ENCODE measurements around the gene FNDC10. TPM values are rescaled to one million over a fixed set of nuclear protein-coding genes. Genes with fewer than 3 reads are reported as not detected.
"Not testable (repeated sequence)": the region's sequence is repeated elsewhere in the genome, so short reads cannot be mapped to it uniquely, and the experiment has no call there.

FNDC10 gene
- total RNA-seq, 1 donor from 2014 or later, result 7.4 TPM

GRCh38 chr1:1640711-1641461 is 41.0 kb upstream of the FNDC10 start:
- not testable (repeated sequence) for FAIRE-seq

GRCh38 chr1:1640081-1640480 is 40.1 kb upstream of the FNDC10 start:
- H3K4me3 Mint-ChIP-seq (ENCODE audit: unreplicated experiment); H3K27me3 Mint-ChIP-seq (ENCODE audit: low read depth, unreplicated experiment); H2AFZ ChIP-seq (ENCODE audit: low read depth, low read length); H3K27me3 ChIP-seq (ENCODE audit: insufficient read depth, low read length); H4K20me1 ChIP-seq (ENCODE audit: insufficient read depth, low read length); H3K27ac Mint-ChIP-seq (ENCODE audit: unreplicated experiment); H3K4me2 ChIP-seq (ENCODE audit: low read length); H3K9ac ChIP-seq (ENCODE audit: low read length); H3K27ac ChIP-seq (ENCODE audit: low read depth, low read length); H3K4me3 ChIP-seq (ENCODE audit: insufficient read depth, low read depth, low read length); H3K4me1 Mint-ChIP-seq (ENCODE audit: low read depth, unreplicated experiment); H3K4me1 ChIP-seq (ENCODE audit: insufficient read depth, low read length); H3K36me3 Mint-ChIP-seq (ENCODE audit: low read depth, unreplicated experiment); H3K9me3 Mint-ChIP-seq (ENCODE audit: unreplicated experiment); H3K36me3 ChIP-seq (ENCODE audit: insufficient read depth, low read length); DNase-seq (ENCODE audit: low read depth); H3K9me3 ChIP-seq (ENCODE audit: insufficient read depth, low read depth, low read length); FAIRE-seq; H3K79me2 ChIP-seq (ENCODE audit: insufficient read depth, low read length): not testable (repeated sequence)

More at GRCh38 chr1:1640711-1641461, 41.0 kb upstream of the FNDC10 start:
- H3K9me3 Mint-ChIP-seq (ENCODE audit: unreplicated experiment); DNase-seq (ENCODE audit: low read depth); H3K36me3 ChIP-seq (ENCODE audit: insufficient read depth, low read length); H4K20me1 ChIP-seq (ENCODE audit: insufficient read depth, low read length); H3K27ac ChIP-seq (ENCODE audit: low read depth, low read length); H2AFZ ChIP-seq (ENCODE audit: low read depth, low read length); H3K27me3 Mint-ChIP-seq (ENCODE audit: low read depth, unreplicated experiment); H3K9me3 ChIP-seq (ENCODE audit: insufficient read depth, low read depth, low read length); H3K27ac Mint-ChIP-seq (ENCODE audit: unreplicated experiment); H3K4me1 ChIP-seq (ENCODE audit: insufficient read depth, low read length); H3K36me3 Mint-ChIP-seq (ENCODE audit: low read depth, unreplicated experiment); H3K4me2 ChIP-seq (ENCODE audit: low read length); H3K79me2 ChIP-seq (ENCODE audit: insufficient read depth, low read length); H3K4me3 Mint-ChIP-seq (ENCODE audit: unreplicated experiment); H3K4me3 ChIP-seq (ENCODE audit: insufficient read depth, low read depth, low read length); H3K9ac ChIP-seq (ENCODE audit: low read length); H3K4me1 Mint-ChIP-seq (ENCODE audit: low read depth, unreplicated experiment); H3K27me3 ChIP-seq (ENCODE audit: insufficient read depth, low read length): not testable (repeated sequence)

GRCh38 chr1:1639368-1639767 is 39.4 kb upstream of the FNDC10 start:
- not testable (repeated sequence) for H3K36me3 ChIP-seq (ENCODE audit: insufficient read depth, low read length); H3K79me2 ChIP-seq (ENCODE audit: insufficient read depth, low read length); H4K20me1 ChIP-seq (ENCODE audit: insufficient read depth, low read length); H3K4me1 ChIP-seq (ENCODE audit: insufficient read depth, low read length); H3K27me3 ChIP-seq (ENCODE audit: insufficient read depth, low read length); H3K36me3 Mint-ChIP-seq (ENCODE audit: low read depth, unreplicated experiment); H3K4me1 Mint-ChIP-seq (ENCODE audit: low read depth, unreplicated experiment); H3K27ac Mint-ChIP-seq (ENCODE audit: unreplicated experiment); H3K4me2 ChIP-seq (ENCODE audit: low read length); H3K9ac ChIP-seq (ENCODE audit: low read length); H3K27ac ChIP-seq (ENCODE audit: low read depth, low read length); DNase-seq (ENCODE audit: low read depth); H3K9me3 ChIP-seq (ENCODE audit: insufficient read depth, low read depth, low read length); FAIRE-seq; H3K27me3 Mint-ChIP-seq (ENCODE audit: low read depth, unreplicated experiment); H3K4me3 Mint-ChIP-seq (ENCODE audit: unreplicated experiment); H2AFZ ChIP-seq (ENCODE audit: low read depth, low read length); H3K9me3 Mint-ChIP-seq (ENCODE audit: unreplicated experiment); H3K4me3 ChIP-seq (ENCODE audit: insufficient read depth, low read depth, low read length)

GRCh38 chr1:1638528-1638927 is 38.6 kb upstream of the FNDC10 start:
- not testable (repeated sequence) for H3K36me3 Mint-ChIP-seq (ENCODE audit: low read depth, unreplicated experiment); H3K4me1 Mint-ChIP-seq (ENCODE audit: low read depth, unreplicated experiment); H3K79me2 ChIP-seq (ENCODE audit: insufficient read depth, low read length); H3K9me3 Mint-ChIP-seq (ENCODE audit: unreplicated experiment); H3K27ac ChIP-seq (ENCODE audit: low read depth, low read length); H3K27me3 ChIP-seq (ENCODE audit: insufficient read depth, low read length); H4K20me1 ChIP-seq (ENCODE audit: insufficient read depth, low read length); DNase-seq (ENCODE audit: low read depth); H3K4me2 ChIP-seq (ENCODE audit: low read length); H3K27me3 Mint-ChIP-seq (ENCODE audit: low read depth, unreplicated experiment); FAIRE-seq; H3K4me1 ChIP-seq (ENCODE audit: insufficient read depth, low read length); H2AFZ ChIP-seq (ENCODE audit: low read depth, low read length); H3K9me3 ChIP-seq (ENCODE audit: insufficient read depth, low read depth, low read length); H3K9ac ChIP-seq (ENCODE audit: low read length); H3K36me3 ChIP-seq (ENCODE audit: insufficient read depth, low read length); H3K4me3 ChIP-seq (ENCODE audit: insufficient read depth, low read depth, low read length); H3K27ac Mint-ChIP-seq (ENCODE audit: unreplicated experiment); H3K4me3 Mint-ChIP-seq (ENCODE audit: unreplicated experiment)

GRCh38 chr1:1637479-1637875 is 37.5 kb upstream of the FNDC10 start:
- not testable (repeated sequence) for FAIRE-seq

GRCh38 chr1:1636621-1637478 is 36.9 kb upstream of the FNDC10 start:
- not testable (repeated sequence) for H3K4me1 ChIP-seq (ENCODE audit: insufficient read depth, low read length); H3K9ac ChIP-seq (ENCODE audit: low read length); H3K4me1 Mint-ChIP-seq (ENCODE audit: low read depth, unreplicated experiment); H3K27ac ChIP-seq (ENCODE audit: low read depth, low read length); H2AFZ ChIP-seq (ENCODE audit: low read depth, low read length); H4K20me1 ChIP-seq (ENCODE audit: insufficient read depth, low read length); H3K9me3 Mint-ChIP-seq (ENCODE audit: unreplicated experiment); H3K4me3 Mint-ChIP-seq (ENCODE audit: unreplicated experiment); H3K27ac Mint-ChIP-seq (ENCODE audit: unreplicated experiment); H3K4me2 ChIP-seq (ENCODE audit: low read length); H3K9me3 ChIP-seq (ENCODE audit: insufficient read depth, low read depth, low read length); DNase-seq (ENCODE audit: low read depth); H3K79me2 ChIP-seq (ENCODE audit: insufficient read depth, low read length); H3K27me3 ChIP-seq (ENCODE audit: insufficient read depth, low read length); H3K27me3 Mint-ChIP-seq (ENCODE audit: low read depth, unreplicated experiment); H3K4me3 ChIP-seq (ENCODE audit: insufficient read depth, low read depth, low read length); H3K36me3 Mint-ChIP-seq (ENCODE audit: low read depth, unreplicated experiment); H3K36me3 ChIP-seq (ENCODE audit: insufficient read depth, low read length); FAIRE-seq

More at GRCh38 chr1:1637479-1637875, 37.5 kb upstream of the FNDC10 start:
- not testable (repeated sequence) for H3K27me3 Mint-ChIP-seq (ENCODE audit: low read depth, unreplicated experiment); H3K4me2 ChIP-seq (ENCODE audit: low read length); H3K9me3 ChIP-seq (ENCODE audit: insufficient read depth, low read depth, low read length); H3K4me1 ChIP-seq (ENCODE audit: insufficient read depth, low read length); H3K27me3 ChIP-seq (ENCODE audit: insufficient read depth, low read length); H3K4me1 Mint-ChIP-seq (ENCODE audit: low read depth, unreplicated experiment); H3K4me3 ChIP-seq (ENCODE audit: insufficient read depth, low read depth, low read length); H3K36me3 ChIP-seq (ENCODE audit: insufficient read depth, low read length); H3K4me3 Mint-ChIP-seq (ENCODE audit: unreplicated experiment); H3K27ac ChIP-seq (ENCODE audit: low read depth, low read length); H3K9me3 Mint-ChIP-seq (ENCODE audit: unreplicated experiment); H4K20me1 ChIP-seq (ENCODE audit: insufficient read depth, low read length); H2AFZ ChIP-seq (ENCODE audit: low read depth, low read length); H3K27ac Mint-ChIP-seq (ENCODE audit: unreplicated experiment); H3K79me2 ChIP-seq (ENCODE audit: insufficient read depth, low read length); DNase-seq (ENCODE audit: low read depth); H3K9ac ChIP-seq (ENCODE audit: low read length); H3K36me3 Mint-ChIP-seq (ENCODE audit: low read depth, unreplicated experiment)
